Liver (tissue), 9 donors: ENCODE results near the gene MS4A8. TPM values are rescaled to one million over a fixed set of nuclear protein-coding genes. Genes with fewer than 3 reads are reported as not detected.

Source experiments
- DNase-seq: peaks from one replicate; pipeline ENCODE4 v3.0.0-alpha.2; 2017; ENCODE audit warnings: low spot score
- H3K27ac ChIP-seq, 2 donors: one replicate each; pipeline ENCODE4 v1.7.0; 2013; ENCODE audit warnings: inconsistent platforms in 2 of 2, low read length in 2 of 2, control low read depth in 1 of 2, low read depth in 1 of 2, mild to moderate bottlenecking in 1 of 2
- H3K27me3 ChIP-seq, 4 donors: one replicate each; pipeline versions ENCODE4 v1.6.1 to v1.7.0; 2013; ENCODE audit warnings: low read length in 3 of 4, inconsistent platforms in 1 of 4, mild to moderate bottlenecking in 1 of 4, moderate library complexity in 1 of 4; ENCODE audit not compliant: control insufficient read depth in 4 of 4, insufficient read depth in 4 of 4
- H3K36me3 ChIP-seq, 4 donors: one replicate each; pipeline versions ENCODE4 v1.6.1 to v1.7.0; 2013; ENCODE audit warnings: low read length in 3 of 4, mild to moderate bottlenecking in 3 of 4, low read depth in 1 of 4, moderate library complexity in 1 of 4; ENCODE audit not compliant: control insufficient read depth in 4 of 4, insufficient read depth in 3 of 4
- H3K4me1 ChIP-seq, 4 donors: one replicate each; pipeline versions ENCODE4 v1.6.1 to v1.7.0; 2013; ENCODE audit warnings: low read length in 3 of 4, mild to moderate bottlenecking in 3 of 4, moderate library complexity in 1 of 4; ENCODE audit not compliant: control insufficient read depth in 4 of 4, insufficient read depth in 4 of 4
- H3K4me3 ChIP-seq, 3 donors: one replicate each; pipeline versions ENCODE4 v1.6.1 to v1.7.0; 2013; ENCODE audit warnings: low read length in 3 of 3, control low read depth in 1 of 3, low read depth in 1 of 3, mild to moderate bottlenecking in 1 of 3
- H3K9ac ChIP-seq, 2 donors: one replicate each; pipeline ENCODE4 v1.7.0; 2013; ENCODE audit warnings: low read length in 2 of 2, mild to moderate bottlenecking in 2 of 2, moderate library complexity in 2 of 2, control low read depth in 1 of 2, low read depth in 1 of 2
- H3K9me3 ChIP-seq, 4 donors: one replicate each; pipeline versions ENCODE4 v1.6.1 to v1.7.0; 2013; ENCODE audit warnings: low read length in 3 of 4; ENCODE audit not compliant: control insufficient read depth in 4 of 4
- EGR1 ChIP-seq, 2 donors: IDR thresholded peaks; 2 replicates each; pipeline ENCODE4 v1.6.1; 2016 to 2018; ENCODE audit warnings: antibody characterized with exemption in 2 of 2, low read depth in 2 of 2
- FOXA1 ChIP-seq: IDR thresholded peaks from 2 replicates; pipeline ENCODE4 v1.6.1; 2016; ENCODE audit warnings: antibody characterized with exemption
- FOXA2 ChIP-seq: IDR thresholded peaks from 2 replicates; pipeline ENCODE4 v1.6.1; 2016; ENCODE audit warnings: antibody characterized with exemption
- GABPA ChIP-seq, 2 donors: IDR thresholded peaks in 1 of 2; conservative IDR thresholded peaks in 1 of 2; 2 replicates each; pipeline ENCODE4 v1.6.1; 2016; ENCODE audit warnings: antibody characterized with exemption in 2 of 2, mild to moderate bottlenecking in 1 of 2, moderate library complexity in 1 of 2
- HNF4A ChIP-seq, 2 donors: conservative IDR thresholded peaks; 2 replicates each; pipeline ENCODE4 v1.6.1; 2016; ENCODE audit warnings: antibody characterized with exemption in 2 of 2, mild to moderate bottlenecking in 2 of 2
- HNF4G ChIP-seq: IDR thresholded peaks from 2 replicates; pipeline ENCODE4 v1.6.1; 2016; ENCODE audit warnings: antibody characterized with exemption
- JUND ChIP-seq, 2 donors: IDR thresholded peaks; 2 replicates each; pipeline ENCODE4 v1.6.1; 2016; ENCODE audit warnings: antibody characterized with exemption in 2 of 2
- RAD21 ChIP-seq, 2 donors: IDR thresholded peaks; 2 replicates each; pipeline ENCODE4 v1.6.1; 2016; ENCODE audit warnings: antibody characterized with exemption in 2 of 2, mild to moderate bottlenecking in 2 of 2
- RXRA ChIP-seq, 2 donors: IDR thresholded peaks; 2 replicates each; pipeline ENCODE4 v1.6.1; 2017 to 2018; ENCODE audit warnings: antibody characterized with exemption in 2 of 2, mild to moderate bottlenecking in 1 of 2
- SP1 ChIP-seq: IDR thresholded peaks from 2 replicates; pipeline ENCODE4 v1.6.1; 2018; ENCODE audit warnings: antibody characterized with exemption, mild to moderate bottlenecking
- YY1 ChIP-seq: IDR thresholded peaks from 2 replicates; pipeline ENCODE4 v1.6.1; 2016; ENCODE audit warnings: antibody characterized with exemption, mild to moderate bottlenecking
- WGBS: extraction: QIAGEN DNeasy Blood & Tissue Kit; methylation state at CpG from one replicate; pipeline ENCODE4 v1.1.7; 2013; 5-methylcytosine and 5-hydroxymethylcytosine counted together
- polyA plus RNA-seq, 2 donors: library from polyadenylated mRNA; stranded (reverse) in 1 of 2; unstranded in 1 of 2; fragments of 200-250 nt in 1 of 2; fragments of >200 nt in 1 of 2; fragmentation: Nextera tagmentation in 1 of 2; extraction: Ambion mirVana in 1 of 2; gene quantifications; one replicate each; pipeline versions ENCODE4 v1.2.1 to v1.2.3, GENCODE V29; 2013 to 2015
- total RNA-seq, 2 donors: library from RNA; depleted of rRNA; stranded (reverse); fragments of >200 nt; gene quantifications; one replicate each; pipeline ENCODE4 v1.2.3, GENCODE V29; 2014
- TF ChIP-seq, protein P1 (sequence below): IDR thresholded peaks from 2 replicates; pipeline ENCODE4 v1.6.1; 2016; ENCODE audit warnings: antibody characterized with exemption
- TF ChIP-seq, protein P2 (sequence below): IDR thresholded peaks from 2 replicates; pipeline ENCODE4 v1.6.1; 2016; ENCODE audit warnings: antibody characterized with exemption
- TF ChIP-seq, protein P3 (sequence below): IDR thresholded peaks from 2 replicates; pipeline ENCODE4 v1.6.1; 2016; ENCODE audit warnings: antibody characterized with exemption, mild to moderate bottlenecking
- TF ChIP-seq, protein P4 (sequence below): IDR thresholded peaks from 2 replicates; pipeline ENCODE4 v1.6.1; 2016; ENCODE audit warnings: antibody characterized with exemption
- donor health status: healthy.
- donor health status: healthy.
- donor health status: healthy.
- donor health status: healthy.
- donor health status: healthy.

Gene MS4A8
- total and polyA plus RNA-seq, 4 donors = 0.08 TPM; not detected in 3

DNA sequence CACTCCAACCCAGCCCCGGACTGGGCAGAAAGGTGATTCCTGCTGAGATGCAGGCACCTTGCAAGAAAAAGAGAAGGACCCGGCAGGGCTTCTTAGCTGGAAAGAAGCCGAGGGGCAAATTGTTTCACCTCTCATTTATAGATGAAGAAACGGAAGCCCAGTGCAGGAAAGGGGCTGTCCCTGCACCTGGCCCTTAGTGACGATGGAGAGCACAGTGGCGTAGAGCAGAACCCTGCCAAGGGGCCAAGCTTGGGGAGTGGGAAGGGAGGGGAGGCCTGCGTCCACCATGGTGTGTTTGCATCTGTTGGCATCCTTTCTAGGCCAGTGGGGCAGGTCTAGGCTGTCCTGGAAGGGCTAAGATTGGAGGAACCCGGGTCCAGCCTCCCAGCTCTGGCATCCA is 49.4 kb downstream of the MS4A8 start (continued):
- TF ChIP-seq, protein P1, sequence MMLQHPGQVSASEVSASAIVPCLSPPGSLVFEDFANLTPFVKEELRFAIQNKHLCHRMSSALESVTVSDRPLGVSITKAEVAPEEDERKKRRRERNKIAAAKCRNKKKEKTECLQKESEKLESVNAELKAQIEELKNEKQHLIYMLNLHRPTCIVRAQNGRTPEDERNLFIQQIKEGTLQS = no peak
- TF ChIP-seq RXRA (IDR thresholded peaks at IDR 0.05) (no peak), EGR1 (IDR thresholded peaks at IDR 0.05; ENCODE audit: low read depth in 2 of 2) (no peak), RAD21 (IDR thresholded peaks at IDR 0.05) (no peak), HNF4G (no peak), JUND (IDR thresholded peaks at IDR 0.05) (no peak)
- TF ChIP-seq, protein P2, sequence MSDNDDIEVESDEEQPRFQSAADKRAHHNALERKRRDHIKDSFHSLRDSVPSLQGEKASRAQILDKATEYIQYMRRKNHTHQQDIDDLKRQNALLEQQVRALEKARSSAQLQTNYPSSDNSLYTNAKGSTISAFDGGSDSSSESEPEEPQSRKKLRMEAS = no peak

DNA sequence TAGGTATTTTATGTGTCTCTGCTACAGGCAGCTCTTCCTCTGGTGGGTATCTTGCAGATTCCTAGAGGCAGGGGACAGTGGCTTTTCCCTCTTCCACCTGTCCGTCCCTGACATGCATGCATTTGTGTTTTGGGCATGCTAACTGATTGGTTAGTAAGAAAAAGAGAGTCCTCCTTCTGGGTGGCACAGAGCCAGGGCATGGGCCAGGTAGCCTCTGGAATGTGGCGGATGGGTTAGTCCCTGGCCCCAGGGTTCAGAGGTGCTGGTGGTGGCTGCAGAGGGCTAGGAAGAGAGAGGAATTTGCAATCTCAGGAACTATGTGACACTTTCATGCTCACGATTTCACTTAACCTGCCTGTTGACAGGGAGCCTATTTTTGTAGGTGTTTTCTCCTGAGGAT is 51.5 kb downstream of the MS4A8 start:
- DNase-seq = no peak
- Histone ChIP-seq H3K9me3 (no peaks in the 10 kb centered on the region), H3K9ac (no peak overlapping the region), H3K27ac (no peak overlapping the region), H3K4me3 (no peak overlapping the region), H3K36me3 (no peaks in the 10 kb centered on the region), H3K27me3 (peaks cover 0 to 4% (median 0%) of the 10 kb centered on the region in 4 donors), H3K4me1 (no peaks in the 10 kb centered on the region)
- TF ChIP-seq JUND (IDR thresholded peaks at IDR 0.05) (no peak), RXRA (IDR thresholded peaks at IDR 0.05) (no peak), FOXA1 (no peak), YY1 (no peak)
- 63% methylated on average over 3 of the region's 3 CpGs for WGBS

DNA sequence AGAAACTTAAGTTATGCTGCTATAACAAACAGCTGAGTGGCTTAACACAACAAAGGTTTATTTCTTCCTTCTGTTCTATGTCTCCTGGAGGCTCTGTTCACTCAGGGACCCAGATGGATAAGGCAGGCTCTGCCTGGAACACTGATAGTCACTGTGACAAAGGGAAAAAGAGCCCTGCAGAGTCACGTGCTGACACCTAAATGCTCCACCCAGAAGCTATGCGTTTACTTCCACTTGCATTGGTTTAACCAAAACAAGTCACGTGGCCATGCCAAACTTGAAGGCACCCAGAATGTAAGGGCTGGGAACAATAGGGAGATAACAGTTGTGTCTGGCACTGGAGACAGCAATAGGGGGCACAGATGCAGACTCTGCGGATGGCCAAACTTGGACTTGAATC is 53.9 kb downstream of the MS4A8 start:
- 43% methylated on average over 4 of the region's 4 CpGs for WGBS
- Histone ChIP-seq H3K27me3 (peaks cover 0 to 4% (median 0%) of the 10 kb centered on the region in 4 donors), H3K4me1 (no peaks in the 10 kb centered on the region), H3K36me3 (no peaks in the 10 kb centered on the region), H3K27ac (no peak overlapping the region), H3K4me3 (no peak overlapping the region), H3K9ac (no peak overlapping the region), H3K9me3 (no peaks in the 10 kb centered on the region)
- no peak for DNase-seq
- TF ChIP-seq RXRA (IDR thresholded peaks at IDR 0.05) (no peak), SP1 (no peak), HNF4A (conservative IDR thresholded peaks at IDR 0.05) (no peak), JUND (IDR thresholded peaks at IDR 0.05) (no peak), GABPA (IDR thresholded peaks at IDR 0.05 in 1 of 2, conservative IDR thresholded peaks at IDR 0.05 in 1 of 2) (no peak), EGR1 (IDR thresholded peaks at IDR 0.05; ENCODE audit: low read depth in 2 of 2) (no peak), FOXA2 (no peak), HNF4G (no peak)
- TF ChIP-seq, protein P1 = no peak
- TF ChIP-seq, protein P3, sequence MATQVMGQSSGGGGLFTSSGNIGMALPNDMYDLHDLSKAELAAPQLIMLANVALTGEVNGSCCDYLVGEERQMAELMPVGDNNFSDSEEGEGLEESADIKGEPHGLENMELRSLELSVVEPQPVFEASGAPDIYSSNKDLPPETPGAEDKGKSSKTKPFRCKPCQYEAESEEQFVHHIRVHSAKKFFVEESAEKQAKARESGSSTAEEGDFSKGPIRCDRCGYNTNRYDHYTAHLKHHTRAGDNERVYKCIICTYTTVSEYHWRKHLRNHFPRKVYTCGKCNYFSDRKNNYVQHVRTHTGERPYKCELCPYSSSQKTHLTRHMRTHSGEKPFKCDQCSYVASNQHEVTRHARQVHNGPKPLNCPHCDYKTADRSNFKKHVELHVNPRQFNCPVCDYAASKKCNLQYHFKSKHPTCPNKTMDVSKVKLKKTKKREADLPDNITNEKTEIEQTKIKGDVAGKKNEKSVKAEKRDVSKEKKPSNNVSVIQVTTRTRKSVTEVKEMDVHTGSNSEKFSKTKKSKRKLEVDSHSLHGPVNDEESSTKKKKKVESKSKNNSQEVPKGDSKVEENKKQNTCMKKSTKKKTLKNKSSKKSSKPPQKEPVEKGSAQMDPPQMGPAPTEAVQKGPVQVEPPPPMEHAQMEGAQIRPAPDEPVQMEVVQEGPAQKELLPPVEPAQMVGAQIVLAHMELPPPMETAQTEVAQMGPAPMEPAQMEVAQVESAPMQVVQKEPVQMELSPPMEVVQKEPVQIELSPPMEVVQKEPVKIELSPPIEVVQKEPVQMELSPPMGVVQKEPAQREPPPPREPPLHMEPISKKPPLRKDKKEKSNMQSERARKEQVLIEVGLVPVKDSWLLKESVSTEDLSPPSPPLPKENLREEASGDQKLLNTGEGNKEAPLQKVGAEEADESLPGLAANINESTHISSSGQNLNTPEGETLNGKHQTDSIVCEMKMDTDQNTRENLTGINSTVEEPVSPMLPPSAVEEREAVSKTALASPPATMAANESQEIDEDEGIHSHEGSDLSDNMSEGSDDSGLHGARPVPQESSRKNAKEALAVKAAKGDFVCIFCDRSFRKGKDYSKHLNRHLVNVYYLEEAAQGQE = no peak
- TF ChIP-seq, protein P4, sequence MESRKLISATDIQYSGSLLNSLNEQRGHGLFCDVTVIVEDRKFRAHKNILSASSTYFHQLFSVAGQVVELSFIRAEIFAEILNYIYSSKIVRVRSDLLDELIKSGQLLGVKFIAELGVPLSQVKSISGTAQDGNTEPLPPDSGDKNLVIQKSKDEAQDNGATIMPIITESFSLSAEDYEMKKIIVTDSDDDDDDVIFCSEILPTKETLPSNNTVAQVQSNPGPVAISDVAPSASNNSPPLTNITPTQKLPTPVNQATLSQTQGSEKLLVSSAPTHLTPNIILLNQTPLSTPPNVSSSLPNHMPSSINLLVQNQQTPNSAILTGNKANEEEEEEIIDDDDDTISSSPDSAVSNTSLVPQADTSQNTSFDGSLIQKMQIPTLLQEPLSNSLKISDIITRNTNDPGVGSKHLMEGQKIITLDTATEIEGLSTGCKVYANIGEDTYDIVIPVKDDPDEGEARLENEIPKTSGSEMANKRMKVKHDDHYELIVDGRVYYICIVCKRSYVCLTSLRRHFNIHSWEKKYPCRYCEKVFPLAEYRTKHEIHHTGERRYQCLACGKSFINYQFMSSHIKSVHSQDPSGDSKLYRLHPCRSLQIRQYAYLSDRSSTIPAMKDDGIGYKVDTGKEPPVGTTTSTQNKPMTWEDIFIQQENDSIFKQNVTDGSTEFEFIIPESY = no peak
